ENCODE measurements around the gene IL1R2. TPM values are rescaled to one million over a fixed set of nuclear protein-coding genes. Genes with fewer than 3 reads are reported as not detected.

Gene IL1R2
- total and polyA plus RNA-seq, 3 donors from 2014 or later: 2.2 to 3.7 (median 2.7) TPM

DNA sequence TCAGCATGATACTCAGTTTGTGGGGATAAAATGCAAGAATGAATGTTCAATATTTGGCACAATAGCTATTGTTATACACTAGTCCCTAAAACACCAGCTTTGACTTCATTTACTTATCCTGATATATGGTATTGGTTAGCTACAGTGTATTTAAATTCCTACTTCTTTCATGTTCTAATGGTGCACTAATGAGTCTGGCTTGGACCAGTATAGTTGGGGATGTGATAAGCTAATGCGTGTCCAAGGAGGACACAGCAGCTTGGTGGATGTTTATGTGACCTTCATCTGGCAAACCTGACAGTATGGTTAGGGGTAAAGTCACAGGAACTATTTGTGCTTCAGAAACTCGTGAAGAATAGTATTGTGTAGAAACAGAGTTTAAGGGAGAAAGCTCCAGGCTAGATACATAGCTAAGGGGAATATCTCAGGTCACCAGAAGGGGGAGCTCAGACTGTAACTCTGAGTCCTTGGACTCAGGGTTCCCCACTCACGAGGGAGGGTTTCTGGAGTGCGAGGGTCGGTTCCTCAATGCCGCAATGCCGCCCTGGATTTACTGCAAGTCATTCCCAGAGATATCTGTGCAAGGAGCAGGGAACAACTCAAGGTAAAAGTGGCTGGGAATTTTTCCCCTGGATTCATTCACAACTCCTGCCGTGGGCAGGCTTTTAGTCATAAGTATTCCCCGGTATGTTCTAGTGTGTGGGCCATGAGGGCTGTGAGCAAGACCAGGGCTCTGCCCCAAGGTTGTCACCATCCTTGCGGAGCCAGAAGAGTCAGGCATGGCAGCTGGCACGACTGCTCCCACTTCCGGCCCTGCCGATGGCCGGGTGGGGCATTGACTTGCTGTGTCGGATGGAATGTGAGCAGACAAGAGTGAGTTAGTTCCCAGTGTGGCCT is 14.5 kb downstream of the IL1R2 start:
- 61 to 73% methylated on average over 13 to 15 of the region's 15 CpGs for WGBS, 2 donors
- Histone ChIP-seq H3K9me3 (no peaks in the 10 kb centered on the region), H3K4me3 (no peak overlapping the region), H3K36me3 (ENCODE audit: low read depth, missing control alignments) (no peaks in the 10 kb centered on the region), H3K27me3 (no peaks in the 10 kb centered on the region), H3K27ac (no peak overlapping the region), H3K4me1 (peaks cover 18% of the 10 kb centered on the region)
- peak; percentile 78 for DNase-seq
- peak; percentile 25 to 67 (median 59) for TF ChIP-seq CTCF (IDR thresholded peaks at IDR 0.05)
- TF ChIP-seq POLR2A (IDR thresholded peaks at IDR 0.05): no peak
- intact Hi-C loops (cut with DNase I; ENCODE audit: low total_unique reads): no loop called here

DNA sequence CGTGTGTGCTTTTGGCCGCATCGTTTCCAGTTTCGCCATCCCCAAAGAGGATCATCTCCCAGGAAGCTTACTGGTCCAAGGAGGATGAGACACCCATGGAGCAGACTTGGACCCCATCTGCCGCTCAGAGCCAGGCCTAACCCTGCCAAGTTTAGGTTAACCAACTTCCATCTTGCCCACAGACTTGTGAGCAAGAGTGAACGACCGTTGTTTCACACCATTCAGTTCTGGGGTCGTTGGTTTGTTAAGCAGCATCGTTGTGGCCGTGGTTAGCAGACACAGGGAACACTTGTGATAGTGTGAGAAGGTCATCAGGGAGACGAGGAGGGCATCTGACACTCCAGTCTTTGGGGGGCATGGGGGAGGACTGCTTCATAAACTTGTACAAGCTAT is 15.1 kb downstream of the IL1R2 start:
- 80 to 84% methylated on average over 11 of the region's 11 CpGs for WGBS, 2 donors
- Histone ChIP-seq H3K27ac (no peak overlapping the region), H3K9me3 (no peaks in the 10 kb centered on the region), H3K27me3 (no peaks in the 10 kb centered on the region), H3K4me1 (peaks cover 18% of the 10 kb centered on the region), H3K36me3 (ENCODE audit: low read depth, missing control alignments) (no peaks in the 10 kb centered on the region), H3K4me3 (no peak overlapping the region)
- DNase-seq: no peak
- intact Hi-C loops (cut with DNase I; ENCODE audit: low total_unique reads): no loop called here
- TF ChIP-seq POLR2A (IDR thresholded peaks at IDR 0.05): no peak

- TF ChIP-seq POLR2A (IDR thresholded peaks at IDR 0.05) (no peak), CTCF (IDR thresholded peaks at IDR 0.05) (no peak)
- DNase-seq: no peak
- no peaks in the 10 kb centered on the region for H3K9me3 ChIP-seq
- intact Hi-C loops (cut with DNase I; ENCODE audit: low total_unique reads): no loop called here
- no peak overlapping the region for H3K27ac ChIP-seq
- peaks cover 18% of the 10 kb centered on the region for H3K4me1 ChIP-seq
- no peaks in the 10 kb centered on the region for H3K27me3 ChIP-seq
- H3K36me3 ChIP-seq (ENCODE audit: low read depth, missing control alignments): no peaks in the 10 kb centered on the region
- 92 to 97% methylated on average over 12 of the region's 12 CpGs for WGBS, 2 donors
- H3K4me3 ChIP-seq: no peak overlapping the region
Observed at GRCh38 chr2:102008490-102008889, 16.7 kb downstream of the IL1R2 start.

DNA sequence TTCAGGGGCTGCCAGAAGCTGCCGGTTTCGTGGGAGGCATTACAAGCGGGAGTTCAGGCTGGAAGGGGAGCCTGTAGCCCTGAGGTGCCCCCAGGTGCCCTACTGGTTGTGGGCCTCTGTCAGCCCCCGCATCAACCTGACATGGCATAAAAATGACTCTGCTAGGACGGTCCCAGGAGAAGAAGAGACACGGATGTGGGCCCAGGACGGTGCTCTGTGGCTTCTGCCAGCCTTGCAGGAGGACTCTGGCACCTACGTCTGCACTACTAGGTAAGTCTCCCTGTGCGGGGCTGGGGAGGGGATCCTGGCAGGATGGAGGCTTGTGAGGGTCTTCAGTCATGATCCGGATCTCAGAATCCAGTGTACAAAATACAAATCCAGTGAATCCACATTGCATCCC is 17.8 kb downstream of the IL1R2 start:
- 82 to 89% methylated on average over 7 to 10 of the region's 10 CpGs for WGBS, 2 donors
- no peaks in the 10 kb centered on the region for H3K27me3 ChIP-seq
- no peaks in the 10 kb centered on the region for H3K9me3 ChIP-seq
- DNase-seq: no peak
- peaks cover 18% of the 10 kb centered on the region for H3K4me1 ChIP-seq
- TF ChIP-seq POLR2A (IDR thresholded peaks at IDR 0.05) (no peak), CTCF (IDR thresholded peaks at IDR 0.05) (no peak)
- no peak overlapping the region for H3K4me3 ChIP-seq
- H3K27ac ChIP-seq: no peak overlapping the region
- H3K36me3 ChIP-seq (ENCODE audit: low read depth, missing control alignments): no peaks in the 10 kb centered on the region
- intact Hi-C loops (cut with DNase I; ENCODE audit: low total_unique reads): no loop called here

- 73 to 86% methylated on average over 6 of the region's 6 CpGs for WGBS, 2 donors
- H3K4me3 ChIP-seq: no peak overlapping the region
- no peak overlapping the region for H3K27ac ChIP-seq
- intact Hi-C loops (cut with DNase I; ENCODE audit: low total_unique reads): no loop called here
- DNase-seq: no peak
- no peaks in the 10 kb centered on the region for H3K9me3 ChIP-seq
- no peaks in the 10 kb centered on the region for H3K27me3 ChIP-seq
- peaks cover 8% of the 10 kb centered on the region for H3K4me1 ChIP-seq
- no peak for TF ChIP-seq CTCF (IDR thresholded peaks at IDR 0.05)
- no peak for TF ChIP-seq POLR2A (IDR thresholded peaks at IDR 0.05)
- H3K36me3 ChIP-seq (ENCODE audit: low read depth, missing control alignments): no peaks in the 10 kb centered on the region
Observed at GRCh38 chr2:102010902-102011301, 19.1 kb downstream of the IL1R2 start.

Data from testis (tissue), 3 donors.